WI38 (cell line): Measurements from ENCODE around the gene LRRK1.

Experiments
- H3K4me3 ChIP-seq: 2 replicates; pipeline ENCODE4 v1.5.1; 2011; ENCODE audit warnings: low read depth, mild to moderate bottlenecking, control low read depth, low read length
- TF ChIP-seq, protein P1 (sequence below): IDR thresholded peaks from 2 replicates; pipeline ENCODE4 v1.5.1; 2012; ENCODE audit warnings: low read depth, mild to moderate bottlenecking, control low read depth, low read length

Gene LRRK1

DNA sequence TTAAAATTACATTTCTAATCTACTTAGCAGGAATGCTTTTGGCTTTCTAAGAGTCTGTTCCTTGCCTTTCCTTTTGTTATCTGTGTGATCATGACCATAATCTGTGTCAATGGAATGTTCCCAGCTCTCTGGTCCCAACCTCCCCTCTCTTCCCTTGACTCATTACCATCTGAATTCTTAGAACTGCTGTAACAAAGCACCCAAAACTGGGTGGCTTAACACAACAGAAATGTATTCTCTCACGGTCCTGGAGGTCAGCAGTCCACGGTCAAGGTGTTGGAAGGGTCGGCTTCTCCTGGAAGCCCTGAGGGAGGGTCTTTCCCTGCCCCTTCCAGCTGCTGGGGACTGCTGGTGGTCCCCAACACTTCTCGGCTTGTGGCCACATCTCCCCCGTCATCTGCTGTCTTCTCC lies 81.1 kb downstream of the LRRK1 start:
- TF ChIP-seq, protein P1, sequence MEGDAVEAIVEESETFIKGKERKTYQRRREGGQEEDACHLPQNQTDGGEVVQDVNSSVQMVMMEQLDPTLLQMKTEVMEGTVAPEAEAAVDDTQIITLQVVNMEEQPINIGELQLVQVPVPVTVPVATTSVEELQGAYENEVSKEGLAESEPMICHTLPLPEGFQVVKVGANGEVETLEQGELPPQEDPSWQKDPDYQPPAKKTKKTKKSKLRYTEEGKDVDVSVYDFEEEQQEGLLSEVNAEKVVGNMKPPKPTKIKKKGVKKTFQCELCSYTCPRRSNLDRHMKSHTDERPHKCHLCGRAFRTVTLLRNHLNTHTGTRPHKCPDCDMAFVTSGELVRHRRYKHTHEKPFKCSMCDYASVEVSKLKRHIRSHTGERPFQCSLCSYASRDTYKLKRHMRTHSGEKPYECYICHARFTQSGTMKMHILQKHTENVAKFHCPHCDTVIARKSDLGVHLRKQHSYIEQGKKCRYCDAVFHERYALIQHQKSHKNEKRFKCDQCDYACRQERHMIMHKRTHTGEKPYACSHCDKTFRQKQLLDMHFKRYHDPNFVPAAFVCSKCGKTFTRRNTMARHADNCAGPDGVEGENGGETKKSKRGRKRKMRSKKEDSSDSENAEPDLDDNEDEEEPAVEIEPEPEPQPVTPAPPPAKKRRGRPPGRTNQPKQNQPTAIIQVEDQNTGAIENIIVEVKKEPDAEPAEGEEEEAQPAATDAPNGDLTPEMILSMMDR = no peak
- no peak overlapping the region for H3K4me3 ChIP-seq

DNA sequence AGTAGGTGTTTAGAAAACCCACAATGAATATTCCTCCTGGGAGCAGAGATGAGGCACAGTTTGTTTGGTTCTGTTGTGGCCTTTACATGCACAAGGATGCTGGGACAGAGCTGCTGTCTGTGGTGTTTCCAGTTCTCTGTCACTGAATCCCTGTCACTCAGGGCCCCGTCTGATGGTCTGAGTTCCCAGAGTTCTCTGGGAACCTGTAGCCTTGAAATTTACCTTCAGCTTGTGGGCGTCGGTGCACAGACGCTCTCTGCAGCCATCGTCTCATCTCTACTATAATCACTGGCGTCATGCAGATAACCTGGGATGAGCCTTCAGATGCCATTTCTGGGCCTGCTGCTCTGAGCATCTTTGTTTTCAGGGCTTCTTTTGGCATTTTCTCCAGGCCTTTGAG lies 81.9 kb downstream of the LRRK1 start:
- H3K4me3 ChIP-seq = no peak overlapping the region
- TF ChIP-seq, protein P1 = no peak

DNA sequence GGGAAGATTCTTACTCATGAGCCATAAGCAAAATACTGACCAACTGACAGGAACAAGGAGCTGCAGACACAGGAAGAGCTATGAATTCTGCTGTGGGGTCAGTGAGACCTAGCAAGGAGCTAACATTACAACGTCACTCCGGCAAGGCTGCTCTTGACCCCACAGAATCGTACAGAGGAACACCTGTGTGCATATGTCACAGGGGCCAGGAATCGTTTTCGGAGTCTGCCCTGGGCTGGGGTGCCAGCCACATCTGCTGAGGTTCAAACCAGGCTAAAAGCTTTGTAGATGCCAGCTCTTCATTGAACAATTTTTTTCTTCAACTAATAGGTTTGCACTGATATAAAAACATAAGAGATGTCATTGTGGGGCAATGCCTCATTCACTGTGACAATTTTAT lies 82.6 kb downstream of the LRRK1 start:
- no peak overlapping the region for H3K4me3 ChIP-seq
- TF ChIP-seq, protein P1 = no peak

DNA sequence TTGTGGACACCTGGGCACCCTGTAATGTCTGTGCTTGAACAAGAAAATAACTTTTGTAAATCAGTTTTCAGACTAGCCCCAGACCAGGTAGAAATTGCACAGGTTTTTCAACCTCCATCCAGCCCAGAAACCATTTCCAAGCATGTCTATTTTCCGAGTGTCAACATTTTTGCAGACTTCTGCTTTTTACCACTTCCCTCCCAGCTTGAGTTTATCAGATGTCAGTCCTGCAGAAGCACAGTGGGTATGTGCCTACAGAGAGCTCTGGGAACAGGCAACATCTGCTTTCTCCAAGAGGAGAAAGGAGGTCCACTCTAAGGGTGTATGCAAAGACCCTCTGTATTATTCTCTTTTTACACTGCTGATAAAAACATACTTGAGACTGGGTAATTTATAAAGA lies 83.9 kb downstream of the LRRK1 start:
- TF ChIP-seq, protein P1 = no peak
- no peak overlapping the region for H3K4me3 ChIP-seq

DNA sequence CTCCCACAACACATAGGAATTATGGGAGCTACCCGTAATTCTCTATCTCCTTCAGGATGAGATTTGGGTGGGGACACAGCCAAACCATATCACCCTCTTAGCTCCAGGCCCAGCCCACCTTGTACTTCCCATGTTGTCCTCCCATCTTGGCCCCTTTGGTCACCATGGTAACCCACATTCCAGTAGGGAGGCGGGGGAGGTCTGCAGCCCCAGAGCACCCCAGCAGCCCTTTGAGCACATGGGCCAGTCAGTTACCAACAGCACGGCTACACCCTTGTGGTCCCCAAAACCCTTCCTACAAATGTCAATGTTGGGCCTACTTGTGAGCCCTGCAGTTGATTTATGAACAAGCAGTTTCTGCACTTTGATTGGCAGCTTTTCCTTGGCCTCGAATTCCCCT lies 84.5 kb downstream of the LRRK1 start:
- TF ChIP-seq, protein P1 = no peak

DNA sequence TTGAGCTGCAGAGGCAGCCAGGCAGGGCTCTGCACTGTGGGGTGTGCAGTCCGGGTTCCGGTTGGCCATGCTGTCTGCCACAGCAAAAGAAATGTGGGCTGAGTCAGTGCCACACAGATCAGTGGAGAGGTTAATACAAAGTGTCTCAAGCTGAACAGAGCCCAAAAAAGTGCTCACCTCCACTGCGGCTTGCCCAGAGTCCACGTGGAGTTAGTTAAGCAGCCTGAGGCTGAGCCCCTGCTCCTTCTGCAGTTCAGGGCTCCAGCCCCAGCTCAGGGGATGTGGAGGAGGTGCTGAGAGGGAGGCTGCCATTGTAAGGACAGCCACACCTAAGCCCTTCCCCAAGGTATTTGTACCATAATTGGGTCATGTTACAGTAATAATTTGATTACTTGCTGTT lies 85.3 kb downstream of the LRRK1 start:
- TF ChIP-seq, protein P1 = no peak
- H3K4me3 ChIP-seq = no peak overlapping the region

More for the DNA sequence above, 84.5 kb downstream of the LRRK1 start:
- H3K4me3 ChIP-seq = no peak overlapping the region

DNA sequence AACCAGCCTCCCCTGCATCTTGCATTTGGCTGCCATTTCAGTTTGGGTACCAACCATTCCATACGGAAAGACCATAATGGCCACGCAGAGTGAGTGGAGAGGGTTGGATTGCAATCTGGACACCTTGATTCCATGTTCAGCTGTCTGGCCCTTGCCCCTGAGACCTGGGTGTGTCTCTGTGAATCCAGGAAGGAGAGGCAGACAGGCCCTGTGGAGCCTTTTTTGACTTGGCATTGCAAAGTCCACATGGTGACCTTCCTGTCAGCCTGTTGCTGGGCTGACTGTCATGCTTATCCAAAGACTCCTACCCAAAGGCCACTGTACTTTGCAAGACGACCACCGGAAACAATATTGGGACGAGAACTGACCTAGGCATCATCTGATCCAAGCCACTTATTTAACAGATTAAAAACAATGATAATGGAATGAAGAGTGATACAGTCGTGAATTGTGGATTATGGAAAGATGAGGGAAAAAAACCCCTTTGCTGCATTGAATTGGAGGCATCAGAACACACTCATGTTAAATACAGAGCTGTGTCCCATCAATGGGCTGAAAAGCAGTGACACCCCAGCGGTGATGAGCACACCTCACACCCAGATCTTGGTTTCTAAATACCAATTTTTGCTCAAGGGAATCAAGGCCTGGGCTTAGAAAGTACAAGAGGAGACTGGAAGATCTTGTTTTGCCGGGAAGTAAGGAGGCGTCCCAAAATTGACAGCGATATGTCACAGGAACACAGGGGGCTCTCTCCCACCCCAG lies 86.0 kb downstream of the LRRK1 start:
- TF ChIP-seq, protein P1 = no peak
- no peak overlapping the region for H3K4me3 ChIP-seq
